ENCODE measurements around the gene BCL3. TPM values are rescaled to one million over a fixed set of nuclear protein-coding genes. Genes with fewer than 3 reads are reported as not detected.

BCL3 gene
- total and polyA plus RNA-seq, 2 of the 13 experiments (the other 11 are each of a cell fraction or from before 2014, with no cell fraction given) = 2.3 to 4.0 TPM

DNA sequence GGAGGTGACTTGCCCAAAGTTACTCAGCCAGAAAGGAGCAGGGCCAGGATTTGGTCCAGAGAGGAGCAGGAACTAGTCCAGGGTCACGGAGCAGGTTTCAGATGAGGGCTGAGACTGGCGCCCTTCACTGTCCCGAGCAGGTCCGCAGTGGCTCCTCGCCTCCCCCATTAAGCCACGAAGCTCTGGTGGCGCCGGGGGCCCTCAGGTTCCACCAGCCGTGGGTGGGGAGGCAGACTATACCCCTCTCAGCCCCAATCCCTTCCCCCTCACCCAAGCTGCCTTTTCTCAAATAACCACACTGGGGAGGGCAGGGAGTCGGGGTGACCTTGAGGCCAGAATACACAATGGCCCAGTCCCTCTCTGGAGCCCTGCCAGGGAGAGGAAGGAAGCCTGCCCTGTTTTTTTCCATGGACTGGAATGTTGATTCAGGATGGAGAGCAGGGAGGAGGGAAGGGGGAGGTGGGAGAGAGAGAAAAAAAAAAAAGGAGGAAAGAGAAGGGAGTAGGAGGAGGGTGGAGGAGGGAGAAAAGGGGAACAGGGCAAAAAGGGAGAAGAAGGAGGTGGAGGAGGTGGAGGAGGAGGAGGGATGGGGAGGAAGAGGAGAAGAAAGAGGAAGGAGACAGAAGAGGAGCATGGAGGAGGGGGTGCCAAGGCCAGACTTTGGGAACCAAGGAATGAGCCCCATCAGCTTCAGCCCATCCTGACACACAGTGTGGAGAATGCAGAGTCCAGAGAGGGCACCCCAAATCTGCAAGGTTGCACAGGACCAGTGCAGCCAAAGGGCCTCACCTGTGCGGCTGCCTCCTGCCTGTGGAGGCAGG, 29.9 kb upstream of the BCL3 start (continued):
- TF ChIP-seq ZFP82 (CRISPR knock-in tag; IDR thresholded peaks at IDR 0.05; ENCODE audit: borderline replicate concordance) = no peak
- TF ChIP-seq ZFX (CRISPR knock-in tag; IDR thresholded peaks at IDR 0.05; ENCODE audit: low read depth) = peak; percentile 81
- peak; percentile 55; the same call in 1 of the 2 replicates for TF ChIP-seq CBFB (CRISPR knock-in tag; IDR thresholded peaks at IDR 0.05)
- no peak for TF ChIP-seq TBL1XR1 (IDR thresholded peaks at IDR 0.05; ENCODE audit: borderline replicate concordance, low read length, partially characterized antibody)
- TF ChIP-seq SYNCRIP (IDR thresholded peaks at IDR 0.05; ENCODE audit: insufficient read depth, low read depth, low read length) = no peak
- TF ChIP-seq SIX1 (CRISPR knock-in tag; IDR thresholded peaks at IDR 0.05; ENCODE audit: borderline replicate concordance) = peak; percentile 85; the same call in 1 of the 2 replicates
- TF ChIP-seq, protein P1, sequence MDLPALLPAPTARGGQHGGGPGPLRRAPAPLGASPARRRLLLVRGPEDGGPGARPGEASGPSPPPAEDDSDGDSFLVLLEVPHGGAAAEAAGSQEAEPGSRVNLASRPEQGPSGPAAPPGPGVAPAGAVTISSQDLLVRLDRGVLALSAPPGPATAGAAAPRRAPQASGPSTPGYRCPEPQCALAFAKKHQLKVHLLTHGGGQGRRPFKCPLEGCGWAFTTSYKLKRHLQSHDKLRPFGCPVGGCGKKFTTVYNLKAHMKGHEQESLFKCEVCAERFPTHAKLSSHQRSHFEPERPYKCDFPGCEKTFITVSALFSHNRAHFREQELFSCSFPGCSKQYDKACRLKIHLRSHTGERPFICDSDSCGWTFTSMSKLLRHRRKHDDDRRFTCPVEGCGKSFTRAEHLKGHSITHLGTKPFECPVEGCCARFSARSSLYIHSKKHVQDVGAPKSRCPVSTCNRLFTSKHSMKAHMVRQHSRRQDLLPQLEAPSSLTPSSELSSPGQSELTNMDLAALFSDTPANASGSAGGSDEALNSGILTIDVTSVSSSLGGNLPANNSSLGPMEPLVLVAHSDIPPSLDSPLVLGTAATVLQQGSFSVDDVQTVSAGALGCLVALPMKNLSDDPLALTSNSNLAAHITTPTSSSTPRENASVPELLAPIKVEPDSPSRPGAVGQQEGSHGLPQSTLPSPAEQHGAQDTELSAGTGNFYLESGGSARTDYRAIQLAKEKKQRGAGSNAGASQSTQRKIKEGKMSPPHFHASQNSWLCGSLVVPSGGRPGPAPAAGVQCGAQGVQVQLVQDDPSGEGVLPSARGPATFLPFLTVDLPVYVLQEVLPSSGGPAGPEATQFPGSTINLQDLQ (CRISPR knock-in tag; IDR thresholded peaks at IDR 0.05) = peak; percentile 76
- no peak for TF ChIP-seq RFX1 (IDR thresholded peaks at IDR 0.05)
- TF ChIP-seq, protein P2, sequence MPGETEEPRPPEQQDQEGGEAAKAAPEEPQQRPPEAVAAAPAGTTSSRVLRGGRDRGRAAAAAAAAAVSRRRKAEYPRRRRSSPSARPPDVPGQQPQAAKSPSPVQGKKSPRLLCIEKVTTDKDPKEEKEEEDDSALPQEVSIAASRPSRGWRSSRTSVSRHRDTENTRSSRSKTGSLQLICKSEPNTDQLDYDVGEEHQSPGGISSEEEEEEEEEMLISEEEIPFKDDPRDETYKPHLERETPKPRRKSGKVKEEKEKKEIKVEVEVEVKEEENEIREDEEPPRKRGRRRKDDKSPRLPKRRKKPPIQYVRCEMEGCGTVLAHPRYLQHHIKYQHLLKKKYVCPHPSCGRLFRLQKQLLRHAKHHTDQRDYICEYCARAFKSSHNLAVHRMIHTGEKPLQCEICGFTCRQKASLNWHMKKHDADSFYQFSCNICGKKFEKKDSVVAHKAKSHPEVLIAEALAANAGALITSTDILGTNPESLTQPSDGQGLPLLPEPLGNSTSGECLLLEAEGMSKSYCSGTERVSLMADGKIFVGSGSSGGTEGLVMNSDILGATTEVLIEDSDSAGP (CRISPR knock-in tag; IDR thresholded peaks at IDR 0.05; ENCODE audit: borderline replicate concordance) = peak; percentile 75; the same call in 1 of the 2 replicates
- TF ChIP-seq PHF8 (CRISPR knock-in tag; IDR thresholded peaks at IDR 0.05) = peak; percentile 30
- TF ChIP-seq ZNF607 (CRISPR knock-in tag; IDR thresholded peaks at IDR 0.05; ENCODE audit: borderline replicate concordance) = peak; percentile 75; the same call in 1 of the 2 replicates
- TF ChIP-seq, protein P3, sequence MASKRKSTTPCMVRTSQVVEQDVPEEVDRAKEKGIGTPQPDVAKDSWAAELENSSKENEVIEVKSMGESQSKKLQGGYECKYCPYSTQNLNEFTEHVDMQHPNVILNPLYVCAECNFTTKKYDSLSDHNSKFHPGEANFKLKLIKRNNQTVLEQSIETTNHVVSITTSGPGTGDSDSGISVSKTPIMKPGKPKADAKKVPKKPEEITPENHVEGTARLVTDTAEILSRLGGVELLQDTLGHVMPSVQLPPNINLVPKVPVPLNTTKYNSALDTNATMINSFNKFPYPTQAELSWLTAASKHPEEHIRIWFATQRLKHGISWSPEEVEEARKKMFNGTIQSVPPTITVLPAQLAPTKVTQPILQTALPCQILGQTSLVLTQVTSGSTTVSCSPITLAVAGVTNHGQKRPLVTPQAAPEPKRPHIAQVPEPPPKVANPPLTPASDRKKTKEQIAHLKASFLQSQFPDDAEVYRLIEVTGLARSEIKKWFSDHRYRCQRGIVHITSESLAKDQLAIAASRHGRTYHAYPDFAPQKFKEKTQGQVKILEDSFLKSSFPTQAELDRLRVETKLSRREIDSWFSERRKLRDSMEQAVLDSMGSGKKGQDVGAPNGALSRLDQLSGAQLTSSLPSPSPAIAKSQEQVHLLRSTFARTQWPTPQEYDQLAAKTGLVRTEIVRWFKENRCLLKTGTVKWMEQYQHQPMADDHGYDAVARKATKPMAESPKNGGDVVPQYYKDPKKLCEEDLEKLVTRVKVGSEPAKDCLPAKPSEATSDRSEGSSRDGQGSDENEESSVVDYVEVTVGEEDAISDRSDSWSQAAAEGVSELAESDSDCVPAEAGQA (IDR thresholded peaks at IDR 0.05; ENCODE audit: low read depth) = no peak; the same call in 1 of the 2 replicates
- TF ChIP-seq, protein P3 (CRISPR knock-in tag; IDR thresholded peaks at IDR 0.05; ENCODE audit: borderline replicate concordance) = no peak
- no peak for TF ChIP-seq CREB1 (IDR thresholded peaks at IDR 0.05)
- 0 out of 2 replicates have a peak, but pooled peaks have one; percentile 38 for TF ChIP-seq CREB1 (CRISPR knock-in tag; IDR thresholded peaks at IDR 0.05)
- TF ChIP-seq ZNF256 (CRISPR knock-in tag; conservative IDR thresholded peaks at IDR 0.05) = no peak
